GM18502 (cell line): ENCODE results near the gene MYH6.
"Not testable (repeated sequence)": the region's sequence is repeated elsewhere in the genome, so short reads cannot be mapped to it uniquely, and the experiment has no call there.

Source experiments
- ATAC-seq: cut with Tn5 transposase; IDR thresholded peaks from one replicate; pipeline ENCODE4 v1.9.1; 2021; ENCODE audit warnings: mild to moderate bottlenecking; ENCODE audit not compliant: unreplicated experiment, poor library complexity

MYH6 gene

DNA sequence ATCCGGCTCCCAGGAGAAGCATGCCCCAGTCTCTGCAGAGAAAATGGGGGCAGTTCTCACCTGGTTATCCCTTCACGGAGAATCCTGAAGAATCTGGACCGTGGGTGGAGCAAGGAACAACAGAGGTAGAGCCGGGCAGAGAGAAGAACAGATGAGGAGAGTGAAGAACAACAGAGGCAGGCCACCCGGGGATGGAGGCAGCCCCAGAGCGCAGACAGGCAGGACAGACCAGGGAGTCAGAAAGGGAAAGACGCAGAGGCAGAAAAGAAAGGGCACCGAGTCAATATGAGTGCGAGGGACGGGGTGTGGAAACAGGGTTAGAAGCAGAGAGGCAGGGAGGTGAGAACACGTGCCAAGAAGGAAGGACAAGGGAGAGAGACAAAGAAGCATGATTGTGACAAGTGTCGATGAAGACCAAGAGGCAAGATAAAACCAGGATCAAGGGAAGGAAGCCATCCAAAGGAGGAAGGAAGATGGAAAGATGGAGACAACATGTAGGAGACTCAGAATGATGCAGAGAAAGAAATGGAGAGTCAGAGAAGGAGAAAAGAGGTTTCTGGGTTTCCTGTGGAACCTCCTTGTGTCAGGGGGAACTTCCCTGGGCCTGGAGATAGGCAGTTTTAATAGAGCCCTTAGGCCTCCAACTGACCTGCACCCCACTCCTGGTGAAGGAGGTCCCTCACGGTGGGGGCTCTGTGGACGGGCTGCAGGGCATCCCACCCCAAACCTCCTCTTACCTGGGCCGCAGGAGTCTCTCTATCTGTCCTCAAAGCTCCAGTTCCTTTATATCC lies at the start of gene MYH6:
Gene MYH6, minus strand, starts transcription at position 758 of the 791 bp plus-strand sequence. CDS start 1,050 bp downstream, outside the sequence.
- ATAC-seq: no peak

DNA sequence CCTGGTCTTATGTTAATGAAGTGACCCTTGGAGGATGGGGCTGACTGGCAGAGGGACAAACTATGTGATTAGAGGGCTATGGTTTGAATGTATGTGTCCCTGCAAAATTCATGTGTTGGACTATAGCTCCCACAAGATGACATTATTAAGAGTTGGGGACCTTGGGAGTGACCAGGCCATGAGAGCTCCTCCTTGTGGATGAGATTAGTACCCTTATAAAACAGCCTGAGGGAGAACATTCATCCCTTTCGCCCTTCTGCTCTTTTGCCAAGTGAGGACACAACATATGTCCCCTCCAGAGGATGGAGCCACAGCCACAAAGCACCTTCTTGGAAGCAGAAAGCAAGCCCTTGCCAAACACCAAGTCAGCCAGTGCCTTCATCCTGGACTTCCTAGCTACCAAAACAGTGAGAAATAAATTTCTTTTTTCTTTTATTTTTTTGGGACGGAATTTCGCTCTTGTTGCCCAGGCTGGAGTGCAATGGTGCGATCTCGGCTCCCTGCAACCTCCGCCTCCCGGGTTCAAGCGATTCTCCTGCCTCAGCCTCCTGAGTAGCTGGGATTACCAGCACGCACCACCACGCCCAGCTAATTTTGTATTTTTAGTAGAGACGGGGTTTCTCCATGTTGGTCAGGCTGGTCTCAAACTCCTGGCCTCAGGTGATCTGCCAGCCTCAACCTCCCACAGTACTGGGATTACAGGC lies 49.0 kb upstream of the MYH6 start:
- not testable (repeated sequence) for ATAC-seq

DNA sequence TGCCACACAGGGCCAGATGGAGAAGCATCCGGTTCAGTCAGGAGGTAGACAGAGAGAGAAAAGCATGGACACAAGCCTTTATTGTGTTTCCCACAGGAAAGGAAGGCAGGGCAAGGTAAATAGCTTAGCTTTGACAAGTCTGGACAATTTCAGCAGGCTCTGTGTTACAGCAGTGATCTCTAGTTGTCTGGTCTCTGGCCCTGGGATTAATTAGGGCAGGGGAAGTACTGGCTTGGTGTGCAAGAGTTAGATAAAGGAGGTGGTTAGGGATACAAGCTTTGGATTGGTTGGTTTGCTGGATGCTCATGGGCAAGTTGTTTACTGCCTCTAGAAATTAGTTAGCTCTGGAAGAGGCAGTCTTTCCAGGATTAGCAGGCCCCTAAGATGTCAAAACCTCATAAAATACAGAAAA lies 46.4 kb upstream of the MYH6 start:
- ATAC-seq: no peak

DNA sequence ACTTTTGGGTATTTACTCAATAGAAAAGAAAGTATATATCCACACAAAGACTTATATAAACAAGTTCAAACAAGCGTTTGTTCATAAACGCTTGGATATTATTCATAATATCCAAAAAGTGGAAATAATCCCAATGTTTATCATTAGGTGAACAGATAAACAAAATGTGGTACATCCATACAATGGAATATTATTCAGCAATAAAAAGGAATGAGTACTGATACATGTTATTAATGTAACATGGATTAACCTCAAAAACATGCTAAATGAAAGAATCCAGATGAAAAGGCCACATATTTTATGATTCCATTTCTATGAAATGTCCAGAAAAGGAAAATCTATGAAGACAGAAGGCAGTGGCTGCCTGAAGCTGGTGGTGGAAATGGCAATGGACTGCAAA lies 44.2 kb upstream of the MYH6 start:
- no peak for ATAC-seq

DNA sequence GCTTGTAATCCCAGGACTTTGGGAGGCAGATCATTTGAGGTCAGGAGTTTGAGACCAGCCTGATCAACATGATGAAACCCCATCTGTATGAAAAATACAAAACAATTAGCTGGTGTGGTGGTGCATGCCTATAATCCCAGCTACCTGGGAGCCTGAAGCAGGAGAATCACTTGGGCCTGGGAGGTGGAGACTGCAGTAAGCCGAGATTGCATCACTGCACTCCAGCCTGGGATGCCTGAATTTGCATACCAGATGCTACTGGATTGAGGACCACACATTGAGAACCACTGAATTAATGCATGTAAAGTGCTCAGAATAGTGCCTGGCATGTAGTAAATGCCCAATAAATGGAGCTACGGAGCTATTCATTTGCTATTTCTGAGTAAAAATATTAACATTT lies 42.3 kb upstream of the MYH6 start:
- ATAC-seq: no peak

DNA sequence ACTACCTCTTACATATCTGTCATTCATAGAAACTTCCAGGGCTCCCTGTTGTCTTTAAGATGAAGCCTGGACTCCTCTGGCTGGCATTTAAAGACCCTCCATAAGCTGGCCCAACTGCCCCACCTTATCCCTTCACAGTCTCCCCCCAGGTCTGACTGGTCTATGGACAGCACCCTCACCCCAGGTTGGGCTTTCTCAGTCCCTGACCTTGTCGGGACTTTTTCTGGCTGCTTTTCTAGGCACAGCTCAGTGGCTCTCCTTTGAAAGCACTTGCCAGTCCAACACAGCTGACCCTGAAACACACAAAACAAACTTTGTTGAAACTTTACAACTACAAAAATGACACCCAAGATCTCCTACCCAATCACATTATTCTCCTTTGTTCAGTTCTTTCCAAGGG lies 41.2 kb upstream of the MYH6 start:
- no peak for ATAC-seq

DNA sequence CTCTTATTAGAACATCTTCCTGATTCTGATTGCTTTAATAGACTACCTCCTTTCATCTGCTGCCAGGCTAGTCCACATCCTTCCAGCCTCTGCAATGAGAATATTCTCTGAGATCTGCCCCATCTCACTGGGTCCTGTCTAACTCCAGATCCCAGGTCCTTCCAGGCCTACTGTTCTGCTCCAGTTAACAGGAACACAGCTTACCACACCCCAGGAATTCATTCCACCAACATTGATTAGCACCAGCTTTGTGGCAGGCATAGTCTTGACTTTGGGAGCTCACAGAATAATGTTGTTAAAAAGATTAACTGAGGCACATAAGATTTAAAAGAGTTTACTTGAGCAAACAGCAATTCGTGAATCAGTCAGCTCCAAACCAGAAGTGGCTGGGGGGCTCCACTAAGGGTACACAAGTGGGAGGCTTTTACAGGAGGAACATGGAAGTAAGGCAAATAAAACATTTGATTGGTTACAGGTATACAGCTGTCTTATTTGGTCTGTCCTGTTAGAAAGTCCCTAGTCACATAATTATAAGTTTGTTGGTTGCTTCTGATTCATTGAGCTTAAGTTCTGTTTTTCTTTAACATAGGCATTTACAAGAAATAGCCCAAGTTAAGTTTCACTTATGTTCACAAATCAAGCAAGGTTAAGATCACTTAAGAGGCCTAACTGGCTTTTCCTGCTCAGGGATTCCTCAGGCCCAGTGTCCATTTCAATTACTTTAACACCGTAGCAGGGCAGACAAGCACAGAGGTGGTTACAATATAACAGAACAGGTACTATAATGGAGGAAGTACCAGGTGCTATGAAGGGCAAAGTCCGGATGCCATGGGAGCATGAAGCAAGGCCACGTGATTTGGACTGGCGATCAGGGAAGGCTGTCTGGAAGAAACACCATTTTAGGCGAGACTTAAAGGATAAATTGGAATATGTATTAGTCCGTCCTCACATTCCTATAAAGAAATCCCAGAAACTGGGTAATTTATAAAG lies 39.6 kb upstream of the MYH6 start:
- no peak for ATAC-seq

DNA sequence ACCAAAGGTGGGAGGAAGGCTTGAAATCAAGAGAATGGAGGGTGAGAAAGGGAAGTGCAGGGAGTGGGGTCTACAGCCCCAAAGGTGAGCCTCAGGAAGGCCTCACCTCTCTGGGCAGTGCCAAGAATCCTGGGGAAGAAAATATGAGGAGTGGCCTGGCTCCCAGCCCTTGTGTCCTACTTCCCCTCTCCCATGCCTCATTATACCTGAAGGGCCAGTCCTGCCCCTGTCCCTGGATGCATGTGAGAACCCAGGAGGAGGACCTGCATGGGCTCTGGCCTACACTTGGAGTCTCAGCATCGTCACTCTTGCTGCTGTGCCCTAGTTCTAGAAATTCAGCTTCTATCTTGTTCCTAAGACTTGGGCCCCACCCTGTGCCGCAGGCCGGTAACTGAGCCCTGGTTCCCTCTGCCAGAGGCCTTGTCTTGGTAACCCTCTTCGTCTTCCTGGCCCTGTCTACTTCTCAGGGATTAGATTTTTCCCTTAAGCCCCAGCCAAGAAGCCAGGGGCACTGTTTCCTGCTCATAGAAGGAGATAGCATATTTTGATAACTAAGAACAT lies 38.3 kb upstream of the MYH6 start:
- no peak for ATAC-seq

DNA sequence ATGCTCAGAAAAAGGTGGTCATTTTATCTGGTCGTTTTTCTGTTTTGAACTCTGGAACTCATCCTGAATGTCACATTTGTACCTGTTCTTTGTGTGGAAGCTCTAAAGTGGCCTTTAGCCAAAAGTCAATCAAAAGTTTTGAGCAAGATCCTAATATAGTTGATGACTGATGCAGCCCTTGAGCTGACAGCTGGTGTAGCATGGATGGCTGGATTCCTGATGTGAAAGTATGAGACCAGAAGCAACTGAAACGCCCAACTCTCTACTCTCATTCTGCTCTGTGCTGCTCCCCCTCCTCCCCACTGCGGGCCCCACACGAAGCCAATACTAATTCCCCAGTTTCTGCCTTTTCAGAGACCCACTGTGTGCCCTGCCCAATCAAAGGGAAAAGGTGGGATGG lies 37.7 kb upstream of the MYH6 start:
- ATAC-seq: no peak

DNA sequence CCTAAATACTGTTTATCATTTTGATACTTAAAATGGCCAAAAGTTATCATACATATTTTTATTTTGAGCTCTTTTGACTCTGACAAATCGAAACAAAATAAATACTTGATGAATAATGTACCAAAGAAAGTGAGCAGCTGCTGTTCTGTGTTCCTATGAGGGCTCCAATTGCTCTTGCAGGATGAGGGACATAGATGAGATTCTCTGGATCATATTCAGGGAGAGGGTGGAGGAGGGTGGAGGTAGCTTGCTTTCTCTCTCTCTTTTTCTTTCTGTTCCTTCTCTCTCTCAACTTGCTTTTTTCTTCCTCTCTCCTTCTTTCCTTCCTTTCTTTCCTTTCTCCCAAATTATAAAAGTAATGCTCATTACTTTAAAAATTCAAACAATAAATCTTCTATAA lies 36.2 kb upstream of the MYH6 start:
- no peak for ATAC-seq

DNA sequence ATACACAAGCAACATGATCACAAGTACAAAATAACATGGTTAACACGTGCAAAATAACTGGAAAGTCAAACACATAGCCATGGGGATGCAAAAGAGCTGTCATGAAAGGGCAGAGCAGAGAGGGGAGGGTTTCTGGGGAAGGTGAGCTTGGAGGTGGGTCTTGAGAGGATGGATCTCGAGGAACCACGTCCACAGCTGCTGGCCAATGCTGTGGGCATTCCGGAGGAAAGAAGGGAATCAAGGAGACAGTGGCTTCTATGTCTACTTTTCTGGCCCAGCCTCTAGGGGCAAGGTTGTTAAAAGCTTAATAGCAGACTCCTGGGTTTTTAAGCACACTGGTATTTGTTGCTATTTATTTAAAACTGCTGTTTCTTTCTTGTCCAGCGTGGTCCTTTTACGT lies 35.8 kb upstream of the MYH6 start:
- no peak for ATAC-seq

DNA sequence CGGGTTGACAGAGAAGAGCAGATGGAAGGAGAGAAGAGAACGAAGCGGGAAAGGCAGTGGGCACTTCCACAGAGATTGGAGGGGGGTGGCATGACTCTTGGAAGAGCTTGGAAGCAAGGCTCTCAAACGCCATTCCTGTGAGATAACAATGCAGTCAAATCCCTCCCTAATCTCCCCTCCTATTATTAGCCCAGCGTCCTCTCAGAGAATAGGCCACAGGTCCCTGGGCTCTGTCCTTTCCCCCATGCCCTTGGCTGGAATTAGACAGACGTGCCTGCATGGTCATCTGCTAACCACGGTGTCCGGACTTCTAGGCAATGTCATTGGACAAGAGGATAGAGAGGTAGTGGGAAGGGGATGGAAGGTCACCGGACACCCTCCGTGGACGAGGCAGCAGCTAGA lies 35.3 kb upstream of the MYH6 start:
- ATAC-seq: no peak

DNA sequence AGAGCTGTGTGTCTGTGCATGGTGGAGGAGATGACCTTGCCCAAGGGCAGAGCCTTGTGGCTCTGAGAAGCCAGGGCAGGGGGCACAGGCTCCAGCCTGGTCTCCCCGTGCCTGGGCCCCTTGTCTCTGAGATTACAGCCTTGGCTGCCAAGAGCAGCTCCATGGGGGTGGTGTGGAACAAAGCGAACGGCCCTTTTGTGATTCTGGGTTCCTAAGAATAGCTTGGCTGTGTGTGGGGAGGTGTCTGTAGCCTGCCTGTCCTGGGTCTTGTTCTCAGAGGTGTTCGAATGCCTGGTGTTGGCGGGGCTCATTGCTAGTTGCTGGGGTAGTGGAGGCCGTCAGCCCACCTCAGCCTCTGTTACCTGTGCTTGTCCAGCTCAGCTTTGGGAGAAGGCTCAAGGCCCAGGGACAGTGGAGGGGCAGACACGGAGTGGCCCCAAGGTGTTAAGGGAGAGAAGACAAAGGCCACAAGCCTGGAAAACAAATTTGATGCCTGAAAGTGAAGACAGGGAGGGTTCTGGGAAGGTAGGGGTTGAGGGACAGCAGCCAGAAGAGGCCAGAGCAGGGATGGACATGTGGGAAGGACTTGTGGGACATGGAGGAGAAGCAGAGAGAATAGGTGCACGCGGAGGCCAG lies 34.8 kb upstream of the MYH6 start:
- no peak for ATAC-seq

DNA sequence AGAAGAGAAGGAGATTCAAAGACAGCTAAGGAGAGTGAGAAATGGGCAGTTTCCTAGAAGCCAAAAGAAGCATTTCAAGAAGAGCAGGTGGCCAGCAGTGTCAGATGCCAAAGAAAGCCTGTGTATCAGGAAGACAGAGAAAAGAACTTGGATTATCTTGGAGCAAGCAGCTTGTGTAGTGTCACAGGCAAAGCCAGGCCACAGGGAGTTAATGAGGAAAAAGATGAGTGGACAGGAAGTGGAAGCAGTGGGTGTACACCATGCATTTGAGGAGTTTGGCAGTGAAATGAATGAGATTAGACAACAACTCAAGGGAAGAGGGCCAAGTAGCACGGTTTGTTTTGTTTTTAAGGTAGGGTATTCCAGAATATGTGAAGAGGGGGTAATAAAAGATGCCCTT lies 33.0 kb upstream of the MYH6 start:
- ATAC-seq: no peak

DNA sequence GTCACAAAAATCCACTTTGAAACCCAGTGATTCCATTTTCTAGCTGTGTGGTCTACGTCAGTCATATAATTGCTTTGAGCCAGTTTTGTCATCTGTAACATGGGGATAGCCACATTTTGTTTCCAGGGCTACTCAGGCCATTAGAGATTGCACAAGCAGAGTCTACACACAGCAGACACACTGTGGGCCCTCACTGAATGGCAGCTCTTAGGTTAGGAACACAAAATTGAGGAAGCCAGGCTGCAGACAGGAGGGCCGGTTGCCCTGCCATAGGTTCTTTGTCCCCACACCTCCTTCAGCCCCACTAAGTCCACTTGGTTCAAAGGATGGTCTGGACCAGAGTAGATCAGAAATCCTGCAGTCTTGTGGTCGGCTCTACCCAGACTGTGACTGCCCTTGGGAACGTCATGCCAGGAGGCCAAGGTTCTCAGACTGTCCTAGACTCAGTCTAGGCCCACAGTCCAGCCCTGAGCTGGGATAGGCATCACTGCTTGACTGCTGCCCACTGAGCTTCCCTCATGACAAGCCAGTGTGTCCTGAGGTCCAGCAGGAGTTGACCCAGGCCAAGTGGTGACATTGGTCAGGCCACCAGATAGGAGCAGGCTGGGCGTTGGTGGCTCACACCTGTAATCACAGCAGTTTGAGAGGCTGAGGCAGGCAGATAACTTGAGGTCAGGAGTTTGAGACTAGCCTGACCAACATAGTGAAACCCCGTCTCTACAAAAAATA lies 31.2 kb upstream of the MYH6 start:
- ATAC-seq: no peak

DNA sequence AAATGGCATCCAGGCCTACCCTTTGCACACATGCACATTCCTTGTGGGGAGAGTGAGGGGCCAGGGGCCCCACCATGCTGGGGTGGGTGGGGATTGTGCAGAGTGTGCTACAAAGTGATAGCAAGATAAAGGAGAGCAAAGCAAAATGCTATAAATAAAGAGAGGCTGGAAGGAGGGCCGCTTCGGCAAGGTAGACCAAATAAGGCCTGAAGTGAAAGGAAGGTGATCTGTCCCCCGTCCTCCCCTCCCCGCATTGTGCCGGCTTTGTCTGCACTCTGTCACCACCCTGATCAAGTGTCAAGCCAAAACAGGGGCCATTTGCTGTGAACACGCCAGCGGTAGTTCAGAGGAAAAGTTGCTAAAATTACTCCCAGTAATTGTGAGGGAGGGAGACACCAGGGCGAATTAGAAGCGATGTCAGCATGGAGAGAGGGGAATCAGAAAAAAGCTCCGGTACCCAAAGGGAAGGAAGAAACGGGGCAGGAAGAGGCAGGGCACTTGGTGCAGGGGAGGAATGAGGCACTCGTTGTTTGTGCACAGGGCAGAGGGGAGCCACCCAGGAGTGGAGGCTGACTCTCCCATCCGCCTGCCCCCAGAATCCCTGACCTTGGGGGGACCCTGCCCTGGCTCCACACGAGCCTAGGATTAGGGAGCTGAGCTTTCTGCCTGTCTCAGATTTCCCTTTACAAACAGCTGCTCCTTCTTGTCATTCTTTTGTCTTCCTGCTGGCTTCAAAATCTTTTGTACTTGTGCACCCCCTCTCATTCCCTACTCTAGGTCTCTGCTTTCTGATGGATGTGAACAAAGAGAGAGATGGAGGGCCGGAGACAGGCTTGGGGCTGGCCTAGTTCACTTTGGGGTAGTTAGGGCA lies 30.3 kb upstream of the MYH6 start:
- ATAC-seq: no peak

DNA sequence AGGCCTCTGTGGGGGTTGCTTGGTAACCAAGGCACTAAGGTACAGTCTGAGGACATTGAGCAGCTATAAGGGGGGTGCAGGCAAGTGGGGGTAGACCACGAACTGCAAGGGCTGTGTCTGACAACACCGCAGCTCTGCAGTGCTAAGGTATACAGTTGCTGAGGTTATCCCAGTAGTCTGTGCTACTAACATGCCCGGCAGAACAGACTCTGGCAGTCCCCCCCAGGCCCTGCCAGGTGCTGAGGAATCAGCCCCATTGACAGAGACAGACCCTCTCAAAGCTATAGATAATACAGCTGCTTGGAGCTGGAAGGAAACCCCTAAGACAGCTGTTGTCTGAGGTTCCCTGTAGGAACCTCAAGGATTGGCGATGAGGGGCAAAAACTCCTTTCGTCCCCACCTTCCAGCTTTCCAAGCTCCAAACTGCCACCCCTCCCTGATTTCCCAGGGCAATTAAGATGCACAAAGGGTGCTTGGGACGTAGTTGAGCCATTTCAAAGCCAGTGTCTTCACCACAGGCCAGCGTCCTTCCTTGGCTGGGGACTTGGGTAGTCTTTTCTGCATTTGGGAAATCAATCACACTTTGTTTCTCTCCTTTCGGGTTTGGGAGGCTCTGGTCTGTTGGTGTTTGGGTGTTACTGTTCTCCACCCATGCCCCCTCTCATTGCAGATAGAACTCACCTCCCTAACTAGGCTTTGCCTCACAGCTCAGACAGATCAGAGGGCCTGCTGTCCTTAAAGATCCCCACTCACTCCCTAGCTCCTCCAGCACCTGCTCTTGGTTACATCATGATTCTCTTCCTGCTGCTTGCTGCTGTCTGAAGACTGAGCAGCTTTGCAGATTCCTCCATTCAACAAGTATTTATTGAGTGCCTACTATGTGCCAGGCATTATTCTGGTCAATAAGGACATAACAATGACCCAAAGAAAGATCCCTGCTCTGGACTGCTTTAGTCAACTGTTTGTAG lies 29.3 kb upstream of the MYH6 start:
- ATAC-seq: no peak
